ENCODE measurements around the gene NHERF1.

NHERF1 gene

DNA sequence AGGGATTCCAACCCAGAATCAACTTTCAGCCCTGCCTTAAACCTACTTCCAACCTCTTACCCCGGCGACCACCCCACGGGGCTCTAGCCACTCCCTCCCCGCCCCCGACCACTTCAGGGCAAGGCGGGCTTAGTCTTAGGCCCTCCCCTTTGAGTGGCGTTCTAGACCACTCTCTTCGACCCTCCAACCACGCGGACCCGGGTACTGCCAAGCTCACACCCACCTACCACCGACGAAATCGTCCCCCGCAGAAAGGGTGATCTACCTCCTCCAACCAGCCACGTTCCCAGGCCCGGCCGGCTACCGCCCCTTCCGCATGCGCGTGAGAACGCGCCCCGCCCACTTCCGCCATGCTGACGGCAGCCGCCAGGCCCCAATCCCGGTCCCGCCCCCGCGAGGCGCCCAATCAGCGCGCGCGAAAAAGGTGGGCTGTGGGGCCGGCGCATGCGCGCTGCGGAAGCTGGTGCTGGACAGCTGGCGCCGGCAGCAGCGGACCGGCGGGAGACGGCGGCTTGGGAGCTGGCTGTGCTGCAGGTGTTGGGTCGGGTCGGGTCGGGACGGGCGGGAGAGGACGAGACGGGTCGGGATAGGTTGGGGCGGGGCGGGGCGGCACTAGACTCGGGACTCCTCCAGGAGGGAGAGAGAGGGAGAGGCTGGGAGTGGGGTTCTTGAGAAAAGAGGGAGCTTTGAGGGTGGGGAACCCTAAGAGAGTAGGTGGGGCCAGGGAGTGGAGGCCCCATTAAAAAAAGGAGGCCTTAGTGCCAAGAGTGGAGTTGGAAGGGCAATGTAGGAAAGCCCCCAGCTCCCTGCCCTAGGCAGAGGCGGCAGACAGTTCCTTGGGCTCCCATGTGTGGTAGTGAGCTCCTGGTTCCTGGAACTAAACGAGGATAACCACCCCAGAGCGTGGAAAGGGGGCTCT lies 27.9 kb downstream of the NHERF1 start, which contains the start of gene NAT9 (continued):
- TF ChIP-seq ZNF350 (tag by site-specific recombination; IDR thresholded peaks at IDR 0.05) (no peak), ZNF510 (tag by site-specific recombination; IDR thresholded peaks at IDR 0.05; ENCODE audit: insufficient replicate concordance) (no peak), ZXDB (tag by site-specific recombination; IDR thresholded peaks at IDR 0.05) (no peak), ZNF623 (tag by site-specific recombination; IDR thresholded peaks at IDR 0.05) (no peak), ZNF366 (tag by site-specific recombination; conservative IDR thresholded peaks at IDR 0.05) (no peak), ZSCAN30 (tag by site-specific recombination; IDR thresholded peaks at IDR 0.05) (no peak), ZNF529 (tag by site-specific recombination; IDR thresholded peaks at IDR 0.05; ENCODE audit: insufficient replicate concordance) (no peak), ZNF785 (tag by site-specific recombination; IDR thresholded peaks at IDR 0.05) (no peak), RBAK (tag by site-specific recombination; IDR thresholded peaks at IDR 0.05) (no peak), ZNF394 (tag by site-specific recombination; IDR thresholded peaks at IDR 0.05; ENCODE audit: borderline replicate concordance) (no peak), ZNF768 (tag by site-specific recombination; IDR thresholded peaks at IDR 0.05) (no peak), ZNF580 (tag by site-specific recombination; IDR thresholded peaks at IDR 0.05) (peak; percentile 88), ZNF629 (tag by site-specific recombination; IDR thresholded peaks at IDR 0.05) (peak; percentile 46; the same call in 1 of the 2 replicates), PRDM2 (tag by site-specific recombination; IDR thresholded peaks at IDR 0.05; ENCODE audit: borderline replicate concordance) (no peak), ZNF677 (tag by site-specific recombination; IDR thresholded peaks at IDR 0.05) (no peak), ZNF626 (tag by site-specific recombination; IDR thresholded peaks at IDR 0.05) (no peak), ZBTB7A (tag by site-specific recombination; IDR thresholded peaks at IDR 0.05; ENCODE audit: low read depth) (peak; percentile 68; the same call in 1 of the 2 replicates), GLIS2 (tag by site-specific recombination; IDR thresholded peaks at IDR 0.05) (peak; percentile 94), ZNF112 (tag by site-specific recombination; IDR thresholded peaks at IDR 0.05) (no peak), ZBTB17 (tag by site-specific recombination; IDR thresholded peaks at IDR 0.05) (peak; percentile 57; the same call in 1 of the 2 replicates), SP7 (tag by site-specific recombination; IDR thresholded peaks at IDR 0.05) (peak; percentile 66; the same call in 1 of the 2 replicates), ZNF184 (tag by site-specific recombination; IDR thresholded peaks at IDR 0.05) (no peak)
- TF ChIP-seq, protein P1, sequence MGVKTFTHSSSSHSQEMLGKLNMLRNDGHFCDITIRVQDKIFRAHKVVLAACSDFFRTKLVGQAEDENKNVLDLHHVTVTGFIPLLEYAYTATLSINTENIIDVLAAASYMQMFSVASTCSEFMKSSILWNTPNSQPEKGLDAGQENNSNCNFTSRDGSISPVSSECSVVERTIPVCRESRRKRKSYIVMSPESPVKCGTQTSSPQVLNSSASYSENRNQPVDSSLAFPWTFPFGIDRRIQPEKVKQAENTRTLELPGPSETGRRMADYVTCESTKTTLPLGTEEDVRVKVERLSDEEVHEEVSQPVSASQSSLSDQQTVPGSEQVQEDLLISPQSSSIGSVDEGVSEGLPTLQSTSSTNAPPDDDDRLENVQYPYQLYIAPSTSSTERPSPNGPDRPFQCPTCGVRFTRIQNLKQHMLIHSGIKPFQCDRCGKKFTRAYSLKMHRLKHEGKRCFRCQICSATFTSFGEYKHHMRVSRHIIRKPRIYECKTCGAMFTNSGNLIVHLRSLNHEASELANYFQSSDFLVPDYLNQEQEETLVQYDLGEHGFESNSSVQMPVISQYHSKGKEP (tag by site-specific recombination; IDR thresholded peaks at IDR 0.05), result no peak
- TF ChIP-seq, protein P2, sequence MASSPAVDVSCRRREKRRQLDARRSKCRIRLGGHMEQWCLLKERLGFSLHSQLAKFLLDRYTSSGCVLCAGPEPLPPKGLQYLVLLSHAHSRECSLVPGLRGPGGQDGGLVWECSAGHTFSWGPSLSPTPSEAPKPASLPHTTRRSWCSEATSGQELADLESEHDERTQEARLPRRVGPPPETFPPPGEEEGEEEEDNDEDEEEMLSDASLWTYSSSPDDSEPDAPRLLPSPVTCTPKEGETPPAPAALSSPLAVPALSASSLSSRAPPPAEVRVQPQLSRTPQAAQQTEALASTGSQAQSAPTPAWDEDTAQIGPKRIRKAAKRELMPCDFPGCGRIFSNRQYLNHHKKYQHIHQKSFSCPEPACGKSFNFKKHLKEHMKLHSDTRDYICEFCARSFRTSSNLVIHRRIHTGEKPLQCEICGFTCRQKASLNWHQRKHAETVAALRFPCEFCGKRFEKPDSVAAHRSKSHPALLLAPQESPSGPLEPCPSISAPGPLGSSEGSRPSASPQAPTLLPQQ (tag by site-specific recombination; IDR thresholded peaks at IDR 0.05), result peak; percentile 88
- TF ChIP-seq, protein P3, sequence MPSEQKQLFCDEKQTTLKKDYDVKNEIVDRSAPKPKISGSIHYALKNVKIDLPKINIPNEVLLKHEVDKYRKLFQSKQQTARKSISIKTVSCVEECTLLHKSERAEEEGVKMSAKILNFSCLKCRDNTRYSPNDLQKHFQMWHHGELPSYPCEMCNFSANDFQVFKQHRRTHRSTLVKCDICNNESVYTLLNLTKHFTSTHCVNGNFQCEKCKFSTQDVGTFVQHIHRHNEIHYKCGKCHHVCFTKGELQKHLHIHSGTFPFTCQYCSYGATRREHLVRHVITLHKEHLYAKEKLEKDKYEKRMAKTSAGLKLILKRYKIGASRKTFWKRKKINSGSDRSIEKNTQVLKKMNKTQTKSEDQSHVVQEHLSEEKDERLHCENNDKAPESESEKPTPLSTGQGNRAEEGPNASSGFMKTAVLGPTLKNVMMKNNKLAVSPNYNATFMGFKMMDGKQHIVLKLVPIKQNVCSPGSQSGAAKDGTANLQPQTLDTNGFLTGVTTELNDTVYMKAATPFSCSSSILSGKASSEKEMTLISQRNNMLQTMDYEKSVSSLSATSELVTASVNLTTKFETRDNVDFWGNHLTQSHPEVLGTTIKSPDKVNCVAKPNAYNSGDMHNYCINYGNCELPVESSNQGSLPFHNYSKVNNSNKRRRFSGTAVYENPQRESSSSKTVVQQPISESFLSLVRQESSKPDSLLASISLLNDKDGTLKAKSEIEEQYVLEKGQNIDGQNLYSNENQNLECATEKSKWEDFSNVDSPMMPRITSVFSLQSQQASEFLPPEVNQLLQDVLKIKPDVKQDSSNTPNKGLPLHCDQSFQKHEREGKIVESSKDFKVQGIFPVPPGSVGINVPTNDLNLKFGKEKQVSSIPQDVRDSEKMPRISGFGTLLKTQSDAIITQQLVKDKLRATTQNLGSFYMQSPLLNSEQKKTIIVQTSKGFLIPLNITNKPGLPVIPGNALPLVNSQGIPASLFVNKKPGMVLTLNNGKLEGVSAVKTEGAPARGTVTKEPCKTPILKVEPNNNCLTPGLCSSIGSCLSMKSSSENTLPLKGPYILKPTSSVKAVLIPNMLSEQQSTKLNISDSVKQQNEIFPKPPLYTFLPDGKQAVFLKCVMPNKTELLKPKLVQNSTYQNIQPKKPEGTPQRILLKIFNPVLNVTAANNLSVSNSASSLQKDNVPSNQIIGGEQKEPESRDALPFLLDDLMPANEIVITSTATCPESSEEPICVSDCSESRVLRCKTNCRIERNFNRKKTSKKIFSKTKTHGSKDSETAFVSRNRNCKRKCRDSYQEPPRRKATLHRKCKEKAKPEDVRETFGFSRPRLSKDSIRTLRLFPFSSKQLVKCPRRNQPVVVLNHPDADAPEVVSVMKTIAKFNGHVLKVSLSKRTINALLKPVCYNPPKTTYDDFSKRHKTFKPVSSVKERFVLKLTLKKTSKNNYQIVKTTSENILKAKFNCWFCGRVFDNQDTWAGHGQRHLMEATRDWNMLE (tag by site-specific recombination; conservative IDR thresholded peaks at IDR 0.05; ENCODE audit: low read depth), result no peak
